GM21381 (cell line): Measurements from ENCODE around the gene STT3B.
A peak's percentile ranks its signal among the peaks of the same experiment; 100 is the strongest.
"Not testable (repeated sequence)": the region's sequence is repeated elsewhere in the genome, so short reads cannot be mapped to it uniquely, and the experiment has no call there.

Experiments
- ATAC-seq: cut with Tn5 transposase; IDR thresholded peaks from one replicate; pipeline ENCODE4 v1.9.1; 2021; ENCODE audit warnings: mild to moderate bottlenecking, moderate library complexity; ENCODE audit not compliant: unreplicated experiment

STT3B gene

DNA sequence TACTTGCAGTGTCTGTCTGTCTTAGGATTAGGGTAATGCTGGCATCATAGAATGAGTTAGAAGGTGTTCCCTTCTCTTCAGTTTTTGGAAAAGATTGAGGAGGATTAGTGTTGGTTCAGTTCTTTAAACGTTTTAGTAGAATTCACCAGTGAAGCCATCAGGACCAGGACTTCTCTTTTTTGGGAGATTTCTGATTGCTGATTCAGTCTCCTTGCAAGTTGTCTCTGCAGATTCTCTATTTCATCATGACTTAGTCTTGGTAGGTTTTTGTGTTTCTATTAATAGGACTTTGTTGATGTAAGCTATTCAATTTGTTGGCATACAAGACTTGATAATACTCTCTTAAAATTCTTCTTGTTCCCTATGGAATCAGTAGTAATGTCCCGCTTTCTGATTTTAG lies 48.9 kb downstream of the STT3B start:
- no peak for ATAC-seq

- no peak for ATAC-seq
Measured at GRCh38 chr3:31589228-31589627, 56.5 kb downstream of the STT3B start.

GRCh38 chr3:31590650-31591049 lies 57.9 kb downstream of the STT3B start:
- no peak for ATAC-seq

DNA sequence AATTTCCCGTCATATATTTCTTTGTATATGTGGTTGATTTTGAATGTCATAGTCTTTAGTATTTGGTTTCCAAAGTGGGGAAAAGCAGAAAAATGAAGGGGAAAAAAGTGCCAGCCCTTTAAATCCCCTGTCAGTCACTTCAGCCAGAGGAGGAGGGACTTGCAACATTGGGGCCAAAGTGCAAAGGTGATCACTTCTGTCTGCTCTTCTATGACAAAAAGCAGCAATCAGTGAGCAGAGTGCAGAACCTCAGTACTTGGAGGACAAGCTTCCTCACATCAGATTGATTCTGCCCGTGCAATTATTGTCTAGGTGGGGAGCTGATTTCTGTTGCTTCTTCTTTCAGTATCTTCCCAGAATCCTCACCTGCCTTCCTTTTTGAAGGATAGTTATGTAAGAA lies 60.0 kb downstream of the STT3B start:
- ATAC-seq, result no peak

GRCh38 chr3:31596176-31596575 lies 63.5 kb downstream of the STT3B start:
- no peak for ATAC-seq

DNA sequence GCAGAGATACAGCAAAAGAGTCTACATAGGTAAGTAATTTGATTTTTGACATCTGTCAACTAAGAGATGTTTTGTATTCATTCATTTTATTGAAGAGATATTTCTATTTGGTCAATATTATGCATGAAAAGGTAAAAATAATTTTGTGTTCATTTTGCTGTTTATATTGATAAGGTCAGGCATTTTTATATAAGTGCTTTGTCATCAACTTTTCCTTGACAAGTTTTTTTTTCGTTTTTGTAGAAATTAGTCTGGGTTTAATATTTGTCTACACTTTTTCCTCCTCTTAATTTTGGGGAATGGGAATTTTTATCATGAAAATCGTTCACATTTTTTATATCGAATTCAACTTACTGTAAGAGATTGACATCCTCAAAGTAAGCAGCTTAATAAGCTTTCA lies 67.7 kb downstream of the STT3B start:
- no peak for ATAC-seq

- not testable (repeated sequence) for ATAC-seq
Measured at GRCh38 chr3:31605333-31605732, 72.6 kb downstream of the STT3B start.

DNA sequence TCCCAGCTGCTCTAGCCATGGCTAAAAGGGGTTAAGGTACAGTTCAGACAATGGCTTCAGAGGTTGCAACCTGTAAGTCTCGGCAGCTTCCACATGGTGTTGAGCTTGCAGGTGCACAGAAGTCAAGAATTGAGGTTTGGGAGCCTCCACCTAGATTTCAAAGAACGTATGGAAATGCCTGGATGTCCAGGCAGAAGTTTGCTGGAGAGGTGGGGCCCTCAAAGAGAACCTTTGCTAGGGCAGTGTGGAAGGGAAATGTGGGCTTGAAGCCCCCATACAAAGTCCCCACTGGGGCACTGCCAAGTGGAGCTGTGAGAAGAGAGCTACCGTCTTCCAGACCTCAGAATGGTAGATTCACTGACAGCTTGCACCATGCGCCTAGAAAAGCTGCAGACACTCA lies 73.7 kb downstream of the STT3B start:
- ATAC-seq, result no peak

GRCh38 chr3:31610700-31611275 lies 78.1 kb downstream of the STT3B start:
- ATAC-seq, result no peak

DNA sequence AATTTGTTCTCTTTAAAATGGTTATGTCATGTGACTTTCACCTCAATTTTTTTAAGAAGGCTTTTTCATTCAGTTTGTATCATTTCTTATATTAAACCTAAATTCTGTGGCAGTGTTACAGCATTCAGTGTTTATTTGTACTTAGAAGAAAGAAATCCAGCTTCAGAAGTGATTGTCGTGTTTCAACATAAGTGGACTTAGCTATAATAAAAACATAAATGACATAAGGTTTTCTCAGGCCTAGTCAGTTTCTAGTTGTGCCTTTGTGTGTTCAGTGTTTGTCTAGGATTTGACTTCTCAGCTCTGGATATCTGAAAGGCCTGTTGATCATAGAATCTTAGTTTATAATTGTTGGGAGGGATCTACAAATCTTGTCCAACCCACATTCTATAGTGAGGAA lies 80.5 kb downstream of the STT3B start:
- ATAC-seq, result no peak

DNA sequence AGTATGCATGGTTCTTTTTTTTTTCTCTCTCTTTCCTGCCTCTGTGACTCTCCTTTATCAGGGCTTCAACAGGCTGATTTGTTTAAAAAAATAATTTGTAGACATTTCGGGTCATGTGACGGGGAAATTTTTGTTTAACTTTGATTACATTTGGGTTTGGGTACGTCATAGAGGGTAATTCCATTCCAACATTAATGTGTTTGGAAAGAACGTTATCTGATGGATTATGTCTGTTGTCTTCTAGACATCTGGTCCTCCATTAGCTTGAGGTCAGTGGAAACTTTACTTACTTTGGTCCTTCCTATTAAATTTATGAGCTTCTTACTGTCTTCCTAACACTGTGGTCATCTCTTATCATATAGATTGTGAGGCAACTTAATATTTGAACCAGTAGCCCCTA lies 80.9 kb downstream of the STT3B start:
- ATAC-seq, result no peak

GRCh38 chr3:31614162-31614921 lies 81.6 kb downstream of the STT3B start:
- ATAC-seq, result no peak

DNA sequence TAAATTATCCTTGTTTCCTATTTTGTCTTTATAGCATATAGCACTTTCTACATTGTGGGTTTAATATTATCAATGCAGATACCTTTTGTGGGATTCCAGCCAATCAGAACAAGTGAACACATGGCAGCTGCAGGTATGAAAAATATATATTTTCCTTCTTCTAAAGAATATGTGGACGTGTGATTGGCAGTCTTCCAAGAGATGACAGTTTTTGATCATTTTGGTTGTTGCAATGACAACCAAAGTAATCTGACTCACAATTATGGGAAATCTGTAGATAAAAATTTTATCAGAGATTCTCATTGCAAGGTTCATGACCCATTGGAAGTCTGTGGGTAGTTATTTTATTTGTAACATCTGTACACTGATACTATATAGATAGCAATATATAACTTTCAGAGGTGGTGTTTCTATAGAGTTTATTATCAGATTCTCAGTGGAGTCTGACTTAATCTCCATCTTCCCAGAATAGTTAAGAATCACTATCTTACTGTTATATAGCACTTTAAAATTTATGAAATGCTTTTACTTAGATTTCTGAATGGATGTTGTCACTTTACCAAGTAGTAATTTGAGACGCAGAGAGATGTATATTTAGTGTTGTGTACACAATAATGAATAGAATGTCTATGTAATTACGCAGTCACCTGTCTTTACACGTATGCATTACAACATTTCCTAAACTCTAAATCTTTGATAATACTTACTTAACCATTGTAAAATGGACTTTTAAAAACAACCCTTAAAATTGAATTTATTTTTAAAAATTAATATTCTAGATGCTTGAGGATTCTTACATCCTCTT lies 82.5 kb downstream of the STT3B start:
- ATAC-seq, result no peak

DNA sequence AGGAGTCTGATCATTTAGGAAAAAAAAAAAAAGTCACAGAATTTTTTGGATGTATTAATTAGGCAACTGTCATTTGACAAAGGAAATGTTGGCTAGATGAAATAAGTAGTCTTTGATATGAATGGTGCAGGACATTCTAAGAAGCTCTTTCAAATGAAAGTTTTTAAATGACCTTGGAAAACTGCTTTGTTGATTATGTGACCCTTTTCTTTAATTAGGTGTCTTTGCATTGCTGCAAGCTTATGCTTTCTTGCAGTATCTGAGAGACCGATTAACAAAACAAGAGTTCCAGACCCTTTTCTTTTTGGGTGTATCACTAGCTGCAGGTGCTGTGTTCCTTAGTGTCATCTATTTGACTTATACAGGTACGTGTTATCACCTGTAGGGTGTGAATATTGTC lies 84.0 kb downstream of the STT3B start:
- no peak for ATAC-seq

DNA sequence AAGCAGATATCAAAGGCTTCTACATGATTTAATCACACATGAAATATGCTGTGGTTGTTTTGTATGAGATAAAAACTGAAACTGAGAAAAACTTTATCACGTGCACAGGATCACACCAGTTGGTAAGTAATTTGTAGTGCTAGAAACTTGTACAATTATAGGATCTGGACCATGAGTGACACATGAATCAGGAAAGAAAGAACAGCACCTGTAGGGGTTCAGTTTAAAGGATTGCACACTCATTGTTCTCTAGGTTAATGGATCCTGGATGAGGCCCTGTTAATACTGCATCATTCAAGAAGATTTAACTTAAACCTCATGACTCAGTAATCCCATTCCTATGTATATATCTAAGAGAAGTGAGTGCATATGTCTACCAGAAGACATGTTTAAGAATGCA lies 87.9 kb downstream of the STT3B start:
- no peak for ATAC-seq

DNA sequence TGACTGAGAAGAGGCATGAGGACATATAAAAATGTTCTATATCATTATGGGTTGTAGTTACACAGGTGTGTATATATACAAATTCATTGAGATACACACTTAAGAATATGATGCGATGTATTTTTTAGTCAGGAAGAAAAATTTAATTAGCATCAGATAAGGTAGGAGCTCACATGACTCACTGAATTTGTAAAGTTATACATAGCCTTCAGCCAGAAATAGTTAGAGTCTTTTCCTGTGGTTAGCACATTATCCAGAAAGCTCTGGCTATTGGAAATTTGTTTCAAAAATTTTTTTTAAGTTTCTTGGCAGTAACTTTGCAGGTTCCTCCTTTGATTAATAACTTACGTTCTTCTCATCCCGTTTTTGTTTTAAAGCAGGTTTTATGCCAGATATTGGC lies 88.6 kb downstream of the STT3B start:
- ATAC-seq, result no peak

- ATAC-seq, result peak; percentile 61
Measured at GRCh38 chr3:31622636-31623288, 90.0 kb downstream of the STT3B start.

- ATAC-seq, result peak; percentile 38
Measured at GRCh38 chr3:31624083-31624709, 91.5 kb downstream of the STT3B start.

GRCh38 chr3:31625358-31625757 lies 92.6 kb downstream of the STT3B start:
- no peak for ATAC-seq

GRCh38 chr3:31629054-31629453 lies 96.3 kb downstream of the STT3B start:
- ATAC-seq, result no peak

DNA sequence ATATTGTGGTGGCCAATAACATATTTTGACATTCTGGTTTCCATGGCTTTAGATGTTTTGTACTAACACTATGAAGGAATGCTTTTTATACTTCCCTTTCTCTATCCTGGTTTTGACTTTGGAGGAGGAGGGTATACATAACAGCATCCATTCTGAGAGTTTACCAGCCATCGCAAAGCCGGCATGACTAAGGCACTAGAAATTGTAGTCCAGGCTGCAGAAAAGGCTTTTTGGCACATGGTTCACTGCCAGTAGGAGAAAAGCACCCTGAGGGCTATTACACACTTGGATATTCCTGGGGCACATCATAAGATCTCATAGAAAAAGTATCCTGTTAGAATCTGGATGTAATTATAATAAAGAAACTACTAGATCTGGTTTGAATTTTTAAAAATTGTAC lies 101.8 kb downstream of the STT3B start:
- no peak for ATAC-seq
